ENCODE data around the gene SREK1IP1. TPM values are rescaled to one million over a fixed set of nuclear protein-coding genes. Genes with fewer than 3 reads are reported as not detected.

Gene SREK1IP1
- total RNA-seq, result 11.3 and 12.3 TPM in 2 replicates

DNA sequence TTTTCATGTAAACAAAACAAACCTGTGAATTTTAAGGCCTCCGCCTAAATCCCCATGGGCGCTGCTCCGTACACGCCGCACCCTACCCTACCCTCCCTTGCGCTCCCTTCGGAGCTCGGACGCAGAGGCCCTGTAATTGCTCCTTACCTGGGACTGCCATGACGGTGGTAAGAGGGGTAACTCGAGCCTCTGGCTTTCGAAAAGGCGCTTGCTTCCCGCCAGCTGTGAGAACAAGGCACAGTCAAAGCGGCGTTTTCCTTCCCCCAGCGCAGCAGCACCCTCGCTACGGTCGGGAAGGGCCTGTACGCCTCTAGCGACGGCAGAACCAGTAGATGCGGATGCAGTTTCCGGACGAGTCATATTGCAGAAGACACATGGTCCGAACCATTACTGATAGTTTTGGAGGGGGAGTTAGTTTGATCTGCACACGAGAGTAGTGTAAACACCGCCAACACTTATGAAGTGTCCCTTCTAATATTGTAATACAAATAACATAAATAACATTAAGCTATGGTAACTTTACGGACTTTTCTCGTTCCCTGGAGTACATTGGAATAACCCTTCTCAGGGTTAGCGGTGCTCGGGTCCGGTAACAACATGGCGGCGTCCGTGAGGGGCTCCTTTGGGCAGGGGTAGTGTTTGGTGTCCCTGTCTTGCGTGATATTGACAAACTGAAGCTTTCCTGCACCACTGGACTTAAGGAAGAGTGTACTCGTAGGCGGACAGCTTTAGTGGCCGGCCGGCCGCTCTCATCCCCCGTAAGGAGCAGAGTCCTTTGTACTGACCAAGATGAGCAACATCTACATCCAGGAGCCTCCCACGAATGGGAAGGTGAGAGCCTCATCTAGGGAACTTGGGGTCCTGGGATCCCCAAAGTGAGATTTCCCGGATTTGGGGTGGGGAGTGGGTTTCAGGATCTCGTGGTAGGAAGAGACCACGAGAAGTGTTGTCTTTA, at the start of gene SREK1IP1, which contains the start of gene CWC27:
SREK1IP1 (minus strand) TSS at position 334 of the 955 bp plus-strand sequence; CDS start at position 160, 174 bp downstream.
CWC27 (plus strand) TSS at position 573 of the 955 bp plus-strand sequence; CDS start at position 790, 217 bp downstream.
- DNase-seq (ENCODE audit: low read depth in 2 of 2), result peak; percentile 92 to 94

- DNase-seq (ENCODE audit: low read depth in 2 of 2), result peak in 1 of 2 donors; percentile 37
Observed at GRCh38 chr5:64818245-64818644, 49.8 kb upstream of the SREK1IP1 start.

DNA sequence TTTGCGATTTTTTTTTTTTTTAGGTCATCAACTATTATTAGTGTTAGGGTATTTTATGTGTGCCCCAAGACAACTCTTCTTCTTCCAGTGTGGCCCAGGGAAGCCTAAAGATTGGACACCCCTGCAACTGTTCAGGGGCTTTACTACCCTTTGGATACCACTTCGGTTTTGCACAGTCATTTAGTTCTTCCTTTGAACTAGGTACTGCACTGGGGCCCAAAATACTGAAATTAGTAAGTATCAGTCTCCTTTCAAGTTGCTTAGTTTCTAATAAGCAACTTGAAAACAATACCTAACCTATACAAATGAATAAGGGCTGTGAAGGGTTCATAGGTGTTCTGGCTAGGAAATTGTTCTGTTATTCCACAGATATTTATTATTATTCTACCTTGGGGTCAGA, 45.6 kb upstream of the SREK1IP1 start:
- DNase-seq (ENCODE audit: low read depth in 2 of 2), result no peak

DNA sequence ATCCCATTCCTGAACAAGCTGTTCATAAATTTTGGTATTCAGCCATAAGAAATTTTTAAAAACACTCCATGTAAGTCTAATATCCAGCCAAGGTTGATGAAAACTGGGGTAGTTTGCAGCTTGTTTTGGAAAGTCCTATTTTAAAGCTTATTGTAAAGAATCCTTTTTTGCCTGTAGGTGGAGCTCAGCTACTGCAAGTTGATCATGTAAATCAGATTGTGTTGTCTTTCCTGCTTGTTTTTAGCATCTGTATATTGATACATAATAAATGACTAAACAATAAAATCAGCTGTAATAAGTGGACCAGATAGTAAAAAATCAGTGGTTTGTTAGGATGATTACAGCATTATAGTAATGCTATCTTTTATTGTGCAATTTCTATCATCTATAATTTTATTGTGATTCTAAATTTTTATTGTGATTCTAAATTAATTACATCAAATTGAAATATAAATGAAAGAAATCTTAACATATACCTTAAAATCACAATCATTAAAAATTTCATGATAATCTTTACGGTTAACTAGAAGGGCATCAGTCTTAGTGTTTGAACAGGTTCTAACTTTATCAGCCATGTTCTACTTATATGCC, 42.7 kb upstream of the SREK1IP1 start:
- DNase-seq (ENCODE audit: low read depth in 2 of 2), result peak; percentile 78 to 84

DNA sequence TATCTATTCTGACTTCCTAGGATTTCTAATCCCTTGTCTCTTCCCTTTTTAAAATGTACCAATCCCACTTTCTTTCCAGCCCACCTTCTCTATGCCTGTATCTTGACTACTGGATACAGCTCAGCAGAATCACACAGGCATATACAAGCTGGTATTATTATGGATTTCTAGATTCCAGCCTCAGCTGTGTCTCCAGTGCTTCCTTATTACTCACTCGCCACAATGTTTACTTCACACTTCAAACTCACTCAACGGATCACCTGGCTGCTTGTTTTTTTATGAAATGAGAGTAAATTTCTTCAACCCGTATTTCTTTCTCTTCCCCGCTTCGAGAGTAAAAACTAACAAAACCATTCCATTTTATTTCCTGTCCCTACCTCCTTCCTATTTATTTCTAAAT, 39.0 kb upstream of the SREK1IP1 start:
- peak in 1 of 2 donors; percentile 54 for DNase-seq (ENCODE audit: low read depth in 2 of 2)

GRCh38 chr5:64806537-64806936, 38.0 kb upstream of the SREK1IP1 start:
- DNase-seq (ENCODE audit: low read depth in 2 of 2), result peak in 1 of 2 donors; percentile 11

DNA sequence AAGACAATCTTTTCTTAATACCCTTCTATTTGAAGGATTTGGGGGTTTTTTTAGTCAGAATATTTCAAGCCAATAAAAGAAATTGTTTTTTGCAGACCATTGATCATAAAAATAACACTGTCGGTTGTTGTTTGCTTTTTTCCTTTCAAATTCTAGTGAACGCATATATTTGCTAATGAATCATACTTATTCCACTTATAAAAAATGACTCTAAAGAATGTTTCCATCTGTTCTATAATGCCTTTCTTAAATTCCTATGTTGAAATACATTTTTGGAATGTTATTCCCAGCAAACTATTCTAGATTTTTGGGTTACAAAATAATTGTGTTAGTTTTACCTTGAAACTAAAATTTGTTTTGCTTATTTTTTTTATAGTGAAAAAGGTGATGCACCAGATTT, 32.4 kb upstream of the SREK1IP1 start:
- DNase-seq (ENCODE audit: low read depth in 2 of 2), result no peak

DNA sequence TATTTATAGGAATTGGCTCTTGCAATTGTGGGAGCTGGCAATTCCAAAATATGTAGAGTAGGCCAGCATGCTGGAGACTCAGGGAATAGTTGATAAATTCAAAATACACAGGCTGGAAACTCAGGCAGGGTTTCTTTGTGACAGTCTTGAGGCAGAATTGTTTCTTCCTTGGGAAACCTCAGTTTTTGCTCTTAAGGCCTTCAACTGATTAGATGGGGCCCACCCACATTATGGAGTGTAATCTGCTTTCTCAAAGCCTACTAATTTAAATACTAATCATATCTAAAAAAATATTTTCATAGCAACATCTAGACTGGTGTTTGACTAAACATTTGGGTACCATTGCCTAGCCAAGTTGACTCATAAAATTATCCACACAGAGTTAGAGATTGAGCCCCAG, 27.8 kb upstream of the SREK1IP1 start:
- DNase-seq (ENCODE audit: low read depth in 2 of 2), result no peak

- peak in 1 of 2 donors; percentile 53 for DNase-seq (ENCODE audit: low read depth in 2 of 2)
Observed at GRCh38 chr5:64794053-64794770, 25.7 kb upstream of the SREK1IP1 start.

GRCh38 chr5:64792469-64792868, 24.0 kb upstream of the SREK1IP1 start:
- no peak for DNase-seq (ENCODE audit: low read depth in 2 of 2)

DNA sequence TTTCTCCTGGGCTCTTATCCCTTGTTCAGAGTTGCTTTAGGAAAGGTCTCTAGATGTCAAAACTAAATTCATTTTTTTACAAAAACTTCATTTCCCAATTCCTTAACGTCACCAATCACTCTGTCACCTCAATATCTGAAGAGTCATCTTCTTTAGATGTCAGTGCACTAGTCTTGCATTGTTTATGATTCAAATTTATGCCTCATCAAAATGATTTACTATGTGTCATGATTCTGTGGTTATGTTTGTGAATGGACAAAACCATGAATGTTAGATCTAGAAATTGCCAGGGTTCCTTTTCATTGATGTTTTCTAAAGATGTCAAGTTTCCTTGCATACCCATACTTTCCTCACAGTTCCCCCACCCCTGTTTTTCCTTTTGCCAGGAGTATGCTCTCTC, 21.7 kb upstream of the SREK1IP1 start:
- DNase-seq (ENCODE audit: low read depth in 2 of 2), result no peak

DNA sequence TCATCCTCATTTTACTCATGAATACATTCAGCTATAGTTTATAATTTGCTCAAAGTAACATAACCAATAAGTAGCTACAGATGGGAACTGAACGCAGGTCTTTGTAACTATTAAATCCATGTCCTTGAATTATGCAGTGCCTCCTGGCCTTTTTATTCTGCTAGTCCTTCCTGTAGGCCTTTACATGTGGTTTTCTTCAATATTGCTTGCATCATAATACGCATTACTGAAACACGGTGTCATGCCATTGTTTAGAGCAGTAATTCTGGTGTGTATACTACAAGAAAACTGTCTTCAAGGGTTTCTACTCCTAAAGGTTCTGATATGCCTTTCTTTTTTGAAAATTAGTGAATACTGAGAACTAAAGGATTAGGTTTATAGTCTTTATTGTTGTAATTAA, 21.0 kb upstream of the SREK1IP1 start:
- DNase-seq (ENCODE audit: low read depth in 2 of 2), result no peak

DNA sequence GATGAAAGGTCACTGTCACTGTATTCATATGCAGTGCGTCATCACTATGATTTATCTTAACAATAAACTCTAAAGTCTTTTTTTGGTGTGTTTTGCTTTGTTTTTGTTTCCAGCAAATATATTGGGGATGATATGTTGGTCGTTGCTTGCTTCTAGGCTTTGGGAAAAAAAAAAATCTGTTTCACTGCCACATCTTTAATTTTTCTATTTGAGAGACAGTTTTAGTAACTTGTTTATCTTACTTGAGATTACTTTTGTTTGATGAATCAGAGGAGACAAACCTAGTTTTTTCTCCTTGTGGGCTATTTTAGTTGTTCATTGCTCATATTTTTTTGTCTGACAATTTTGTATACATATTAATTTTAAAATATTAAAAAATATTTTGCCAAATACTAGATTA, 19.7 kb upstream of the SREK1IP1 start:
- DNase-seq (ENCODE audit: low read depth in 2 of 2), result peak; percentile 22 to 29

DNA sequence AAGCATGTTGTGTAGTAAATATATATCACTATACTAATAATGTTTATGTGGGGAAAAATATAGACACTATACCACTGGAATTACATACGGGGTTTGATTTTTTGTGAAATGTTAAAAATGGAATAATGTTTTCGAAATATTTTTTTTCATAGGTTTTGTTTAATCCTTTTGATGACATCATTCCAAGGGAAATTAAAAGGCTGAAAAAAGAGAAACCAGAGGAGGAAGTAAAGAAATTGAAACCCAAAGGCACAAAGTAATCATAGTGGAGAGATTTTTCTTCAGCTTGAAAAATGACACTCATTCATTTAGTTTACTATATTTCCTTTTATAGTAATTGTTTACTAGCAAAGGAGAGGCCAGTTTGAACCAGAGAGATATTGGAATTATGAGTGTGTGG, 17.9 kb upstream of the SREK1IP1 start:
- no peak for DNase-seq (ENCODE audit: low read depth in 2 of 2)

DNA sequence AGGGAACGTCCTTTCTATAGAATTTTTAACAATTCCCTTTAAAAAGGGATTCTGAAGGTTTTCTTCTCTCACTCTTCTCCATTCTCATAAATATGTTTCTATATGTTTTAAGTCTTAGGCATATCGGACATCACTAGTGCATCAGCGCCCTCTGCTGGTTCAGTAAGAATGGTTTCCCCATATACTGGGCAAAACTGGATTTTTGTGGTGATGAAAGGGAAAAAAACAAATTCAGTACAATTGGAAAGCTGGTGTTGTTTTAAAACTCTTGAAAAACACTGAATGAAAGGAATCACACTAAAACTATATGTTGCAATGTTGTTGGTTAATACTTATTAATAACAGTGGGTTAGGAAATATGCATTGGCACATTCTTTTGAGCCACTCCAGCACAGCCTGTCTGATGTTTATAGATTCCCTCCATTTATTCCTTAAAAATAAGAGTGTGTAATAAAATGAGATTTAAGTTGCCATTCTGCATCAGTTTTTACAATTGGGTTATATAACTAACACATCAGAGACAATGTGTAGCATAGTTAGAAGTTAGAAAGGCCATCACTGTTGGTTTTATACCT, 16.0 kb upstream of the SREK1IP1 start:
- DNase-seq (ENCODE audit: low read depth in 2 of 2), result peak; percentile 87 to 93

GRCh38 chr5:64775291-64775690, 6.8 kb upstream of the SREK1IP1 start:
- DNase-seq (ENCODE audit: low read depth in 2 of 2), result no peak

- no peak for DNase-seq (ENCODE audit: low read depth in 2 of 2)
Observed at GRCh38 chr5:64773533-64773932, 5.0 kb upstream of the SREK1IP1 start.

DNA sequence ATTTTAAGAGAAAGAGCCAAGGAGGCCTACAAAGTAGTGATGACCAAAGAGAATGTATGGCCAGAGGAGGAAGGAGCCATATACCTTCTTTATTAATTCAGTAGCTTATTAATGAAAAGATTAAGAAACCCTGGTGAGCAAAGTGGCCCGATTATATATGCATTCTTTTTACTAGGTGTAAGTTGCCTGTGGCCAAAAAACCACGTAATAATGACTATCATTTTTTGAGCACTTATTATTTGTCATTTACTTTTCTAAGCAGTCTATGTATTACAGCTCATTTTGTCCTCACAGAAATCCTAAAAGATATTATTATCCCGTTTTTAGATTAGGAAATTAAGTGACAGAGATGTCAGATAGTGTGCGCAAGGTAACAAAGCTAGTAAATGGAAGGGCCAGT, 3.2 kb upstream of the SREK1IP1 start:
- no peak for DNase-seq (ENCODE audit: low read depth in 2 of 2)

- no peak for DNase-seq (ENCODE audit: low read depth in 2 of 2)
Observed at GRCh38 chr5:64769855-64770254, 1.4 kb upstream of the SREK1IP1 start.

- DNase-seq (ENCODE audit: low read depth in 2 of 2), result peak in 1 of 2 donors; percentile 41
Observed at GRCh38 chr5:64767959-64768357, 533 bp downstream of the SREK1IP1 start.

DNA sequence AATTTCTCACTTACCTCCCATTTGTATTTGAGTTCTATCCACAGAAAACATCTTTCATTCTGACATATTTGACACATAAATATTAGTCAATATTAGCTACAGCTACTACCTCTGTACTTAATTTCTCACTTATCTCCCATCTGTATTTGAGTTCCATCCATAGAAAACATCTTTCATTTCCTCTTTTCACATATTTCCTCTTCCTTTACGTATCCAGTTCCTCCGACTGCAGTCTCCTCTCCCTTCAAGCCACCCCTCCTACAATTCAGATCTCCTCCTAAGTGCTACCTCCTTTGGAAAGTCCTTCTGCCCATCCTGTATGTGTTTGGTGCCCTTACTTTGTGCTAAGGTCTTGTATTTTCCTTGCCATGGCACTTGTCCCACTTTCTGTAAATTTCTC, 1.6 kb downstream of the SREK1IP1 start:
- DNase-seq (ENCODE audit: low read depth in 2 of 2), result peak in 1 of 2 donors; percentile 21
